ENCODE data around the gene ITIH2.

GRCh38 chr10:7667262-7668141 lies 35.6 kb upstream of the ITIH2 start:
- TF ChIP-seq POLR2A (IDR thresholded peaks at IDR 0.05; ENCODE audit: low read depth, low read length): no peak
- no peak for TF ChIP-seq POLR2AphosphoS5 (IDR thresholded peaks at IDR 0.05; ENCODE audit: low read depth, low read length)
- TF ChIP-seq TAF1 (IDR thresholded peaks at IDR 0.05; ENCODE audit: borderline replicate concordance, low read depth, low read length): no peak

Measured in GM12892 (cell line).